ENCODE measurements around the gene INHBC.
"Not testable (repeated sequence)": the region's sequence is repeated elsewhere in the genome, so short reads cannot be mapped to it uniquely, and the experiment has no call there.

INHBC gene

GRCh38 chr12:57434517-57435223 is at the start of gene INHBC:
TSS of gene INHBC (plus strand) at chr12:57434784. CDS start at chr12:57434887, 103 bp downstream.
- DNase-seq (ENCODE audit: low read depth in 2 of 2): no peak

GRCh38 chr12:57385586-57385985 is 49.0 kb upstream of the INHBC start:
- DNase-seq (ENCODE audit: low read depth in 2 of 2): no peak

GRCh38 chr12:57386187-57386720 is 48.3 kb upstream of the INHBC start:
- no peak for DNase-seq (ENCODE audit: low read depth in 2 of 2)

- no peak for DNase-seq (ENCODE audit: low read depth in 2 of 2)
These were observed 46.2 kb upstream of the INHBC start for GRCh38 chr12:57388425-57388824.

GRCh38 chr12:57389033-57389432 is 45.6 kb upstream of the INHBC start:
- DNase-seq (ENCODE audit: low read depth in 2 of 2): no peak

GRCh38 chr12:57390174-57390573 is 44.4 kb upstream of the INHBC start:
- DNase-seq (ENCODE audit: low read depth in 2 of 2): no peak

- DNase-seq (ENCODE audit: low read depth in 2 of 2): no peak
These were observed 39.5 kb upstream of the INHBC start for GRCh38 chr12:57395121-57395520.

GRCh38 chr12:57397441-57397840 is 37.1 kb upstream of the INHBC start:
- DNase-seq (ENCODE audit: low read depth in 2 of 2): no peak

GRCh38 chr12:57399718-57400463 is 34.7 kb upstream of the INHBC start:
- not testable (repeated sequence) for DNase-seq (ENCODE audit: low read depth in 2 of 2)

- no peak for DNase-seq (ENCODE audit: low read depth in 2 of 2)
These were observed 33.4 kb upstream of the INHBC start for GRCh38 chr12:57401165-57401564.

GRCh38 chr12:57402156-57402555 is 32.4 kb upstream of the INHBC start:
- DNase-seq (ENCODE audit: low read depth in 2 of 2): not testable (repeated sequence)

- DNase-seq (ENCODE audit: low read depth in 2 of 2): no peak
These were observed 29.5 kb upstream of the INHBC start for GRCh38 chr12:57404966-57405640.

GRCh38 chr12:57410534-57410933 is 24.1 kb upstream of the INHBC start:
- DNase-seq (ENCODE audit: low read depth in 2 of 2): no peak

GRCh38 chr12:57414160-57414559 is 20.4 kb upstream of the INHBC start:
- DNase-seq (ENCODE audit: low read depth in 2 of 2): not testable (repeated sequence)

- no peak for DNase-seq (ENCODE audit: low read depth in 2 of 2)
These were observed 19.5 kb upstream of the INHBC start for GRCh38 chr12:57415088-57415487.

GRCh38 chr12:57416039-57416996 is 18.3 kb upstream of the INHBC start:
- no peak for DNase-seq (ENCODE audit: low read depth in 2 of 2)

GRCh38 chr12:57418255-57418654 is 16.3 kb upstream of the INHBC start:
- DNase-seq (ENCODE audit: low read depth in 2 of 2): no peak

GRCh38 chr12:57419495-57419894 is 15.1 kb upstream of the INHBC start:
- no peak for DNase-seq (ENCODE audit: low read depth in 2 of 2)

- DNase-seq (ENCODE audit: low read depth in 2 of 2): no peak
These were observed 14.1 kb upstream of the INHBC start for GRCh38 chr12:57420482-57420881.

GRCh38 chr12:57426948-57427347 is 7.6 kb upstream of the INHBC start:
- not testable (repeated sequence) for DNase-seq (ENCODE audit: low read depth in 2 of 2)

- DNase-seq (ENCODE audit: low read depth in 2 of 2): no peak
These were observed 5.6 kb upstream of the INHBC start for GRCh38 chr12:57428965-57429364.
